ENCODE results near the gene DOCK10. TPM values are rescaled to one million over a fixed set of nuclear protein-coding genes. Genes with fewer than 3 reads are reported as not detected.

DOCK10 gene
- total RNA-seq, 2 experiments from 2014 or later = 40.8 to 68.2 TPM

DNA sequence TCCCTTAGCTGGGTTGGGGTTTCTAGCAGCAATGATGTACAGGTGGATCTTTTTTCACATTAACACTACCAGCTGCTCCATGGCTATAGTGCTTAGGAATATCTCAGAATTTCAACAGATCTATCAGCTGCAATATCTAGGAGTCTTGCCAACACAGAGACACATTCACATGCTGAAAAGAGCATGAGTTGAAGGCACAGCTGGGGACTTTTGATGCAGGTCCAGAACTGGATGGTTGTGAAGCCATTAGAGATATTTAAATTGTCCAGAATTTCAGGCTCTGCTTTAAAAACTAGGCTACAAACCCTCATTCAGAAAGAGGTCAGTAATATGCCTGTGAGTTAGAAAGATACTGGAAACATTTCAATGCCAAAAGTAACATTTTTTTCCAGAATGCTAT is 203.9 kb downstream of the DOCK10 start:
- POLR2A ChIA-PET = no interaction called here
- H3K4me2 ChIP-seq (ENCODE audit: low read length) = no peak overlapping the region
- no peak overlapping the region for H2AFZ ChIP-seq (ENCODE audit: low read length)
- CTCF ChIA-PET (ENCODE audit: unreplicated experiment) = no interaction called here
- H3K4me3 ChIP-seq (ENCODE audit: low read depth, low read length, poor library complexity, severe bottlenecking) = no peak overlapping the region
- no peak for TF ChIP-seq EZH2phosphoT487 (IDR thresholded peaks at IDR 0.05; ENCODE audit: borderline replicate concordance, low read depth, low read length)
- TF ChIP-seq, protein P1, sequence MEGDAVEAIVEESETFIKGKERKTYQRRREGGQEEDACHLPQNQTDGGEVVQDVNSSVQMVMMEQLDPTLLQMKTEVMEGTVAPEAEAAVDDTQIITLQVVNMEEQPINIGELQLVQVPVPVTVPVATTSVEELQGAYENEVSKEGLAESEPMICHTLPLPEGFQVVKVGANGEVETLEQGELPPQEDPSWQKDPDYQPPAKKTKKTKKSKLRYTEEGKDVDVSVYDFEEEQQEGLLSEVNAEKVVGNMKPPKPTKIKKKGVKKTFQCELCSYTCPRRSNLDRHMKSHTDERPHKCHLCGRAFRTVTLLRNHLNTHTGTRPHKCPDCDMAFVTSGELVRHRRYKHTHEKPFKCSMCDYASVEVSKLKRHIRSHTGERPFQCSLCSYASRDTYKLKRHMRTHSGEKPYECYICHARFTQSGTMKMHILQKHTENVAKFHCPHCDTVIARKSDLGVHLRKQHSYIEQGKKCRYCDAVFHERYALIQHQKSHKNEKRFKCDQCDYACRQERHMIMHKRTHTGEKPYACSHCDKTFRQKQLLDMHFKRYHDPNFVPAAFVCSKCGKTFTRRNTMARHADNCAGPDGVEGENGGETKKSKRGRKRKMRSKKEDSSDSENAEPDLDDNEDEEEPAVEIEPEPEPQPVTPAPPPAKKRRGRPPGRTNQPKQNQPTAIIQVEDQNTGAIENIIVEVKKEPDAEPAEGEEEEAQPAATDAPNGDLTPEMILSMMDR (conservative IDR thresholded peaks at IDR 0.05; ENCODE audit: low read length) = no peak
- no peaks in the 10 kb centered on the region for H3K4me1 ChIP-seq (ENCODE audit: insufficient read depth, low read length, poor library complexity, severe bottlenecking)
- intact Hi-C loops (cut with micrococcal nuclease; ENCODE audit: unreplicated experiment) = no loop called here
- H3K9me2 ChIP-seq (ENCODE audit: insufficient read depth, low read length) = no peaks in the 10 kb centered on the region
- H3K36me3 ChIP-seq (ENCODE audit: insufficient read depth, low read length) = peaks cover 86% of the 10 kb centered on the region
- H3K9me3 ChIP-seq (ENCODE audit: low read length) = peaks cover 8% of the 10 kb centered on the region; the same call in 1 of the 2 replicates
- no peaks in the 10 kb centered on the region for H4K20me1 ChIP-seq (ENCODE audit: insufficient read depth, low read length)
- BruUV-seq (replicated peaks) = no TSS peak
- no peaks in the 10 kb centered on the region for H3K79me2 ChIP-seq (ENCODE audit: insufficient read depth, low read depth, low read length)
- no peak for DNase-seq (ENCODE audit: low spot score)
- H3K27ac ChIP-seq (ENCODE audit: low read depth, low read length, poor library complexity, severe bottlenecking) = no peak overlapping the region

DNA sequence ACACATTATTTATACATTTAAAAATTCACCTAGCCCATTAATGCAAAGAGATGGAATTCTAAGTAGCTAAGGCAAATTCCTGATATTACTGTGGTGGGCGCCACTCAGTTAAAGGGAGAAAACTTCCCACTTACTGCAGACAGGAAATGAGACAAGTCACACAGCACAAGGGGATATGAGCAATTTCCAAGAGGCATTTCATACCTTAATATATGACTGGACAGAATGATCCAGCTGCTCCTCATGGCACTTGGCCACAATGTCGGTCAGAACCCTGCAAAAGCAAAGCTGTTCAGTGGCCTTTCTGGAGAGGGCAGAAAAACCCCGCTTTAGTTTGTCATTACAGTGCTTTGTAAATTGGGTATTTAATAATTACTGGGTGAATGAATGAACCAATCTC is 204.7 kb downstream of the DOCK10 start:
- Histone ChIP-seq H3K9me3 (ENCODE audit: low read length) (peaks cover 8% of the 10 kb centered on the region; the same call in 1 of the 2 replicates), H2AFZ (ENCODE audit: low read length) (no peak overlapping the region), H3K4me2 (ENCODE audit: low read length) (no peak overlapping the region), H3K4me3 (ENCODE audit: low read depth, low read length, poor library complexity, severe bottlenecking) (no peak overlapping the region), H3K9me2 (ENCODE audit: insufficient read depth, low read length) (no peaks in the 10 kb centered on the region), H3K4me1 (ENCODE audit: insufficient read depth, low read length, poor library complexity, severe bottlenecking) (no peaks in the 10 kb centered on the region), H3K36me3 (ENCODE audit: insufficient read depth, low read length) (peaks cover 86% of the 10 kb centered on the region), H3K79me2 (ENCODE audit: insufficient read depth, low read depth, low read length) (no peaks in the 10 kb centered on the region), H3K27ac (ENCODE audit: low read depth, low read length, poor library complexity, severe bottlenecking) (no peak overlapping the region), H4K20me1 (ENCODE audit: insufficient read depth, low read length) (no peaks in the 10 kb centered on the region)
- ChIA-PET CTCF (ENCODE audit: unreplicated experiment) (no interaction called here), POLR2A (no interaction called here)
- intact Hi-C loops (cut with micrococcal nuclease; ENCODE audit: unreplicated experiment) = no loop called here
- TF ChIP-seq, protein P1 (conservative IDR thresholded peaks at IDR 0.05; ENCODE audit: low read length) = no peak
- TF ChIP-seq EZH2phosphoT487 (IDR thresholded peaks at IDR 0.05; ENCODE audit: borderline replicate concordance, low read depth, low read length) = no peak
- BruUV-seq (replicated peaks) = no TSS peak
- DNase-seq (ENCODE audit: low spot score) = no peak

DNA sequence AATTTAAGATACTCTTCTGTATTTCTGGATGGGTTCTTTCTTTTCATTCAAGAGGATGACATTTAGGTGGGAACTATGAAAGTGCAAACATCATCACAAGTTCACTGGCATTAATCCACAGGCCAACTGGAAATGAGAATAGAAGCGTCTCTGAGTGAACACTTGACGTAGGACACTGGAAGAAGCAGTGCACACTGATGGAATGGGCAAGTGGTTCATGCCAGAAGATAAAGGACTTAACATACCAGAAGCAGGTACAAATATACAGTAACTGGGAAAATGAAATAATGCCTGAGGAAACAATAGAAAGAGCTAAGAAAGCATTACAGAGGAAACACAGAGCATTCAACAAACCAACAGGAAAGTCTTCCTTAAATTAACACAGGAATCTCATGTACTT is 205.2 kb downstream of the DOCK10 start:
- H3K79me2 ChIP-seq (ENCODE audit: insufficient read depth, low read depth, low read length) = no peaks in the 10 kb centered on the region
- DNase-seq (ENCODE audit: low spot score) = no peak
- no TSS peak for BruUV-seq (replicated peaks)
- intact Hi-C loops (cut with micrococcal nuclease; ENCODE audit: unreplicated experiment) = no loop called here
- no peak overlapping the region for H2AFZ ChIP-seq (ENCODE audit: low read length)
- TF ChIP-seq, protein P1 (conservative IDR thresholded peaks at IDR 0.05; ENCODE audit: low read length) = no peak
- H3K27ac ChIP-seq (ENCODE audit: low read depth, low read length, poor library complexity, severe bottlenecking) = no peak overlapping the region
- H3K9me2 ChIP-seq (ENCODE audit: insufficient read depth, low read length) = no peaks in the 10 kb centered on the region
- no peak overlapping the region for H3K4me3 ChIP-seq (ENCODE audit: low read depth, low read length, poor library complexity, severe bottlenecking)
- ChIA-PET POLR2A (interaction anchor here (0.6 kb wide), 1 partner anchor 308 kb away, joined by 3 read pairs; no protein-coding TSS in a partner anchor), CTCF (ENCODE audit: unreplicated experiment) (no interaction called here)
- H3K4me1 ChIP-seq (ENCODE audit: insufficient read depth, low read length, poor library complexity, severe bottlenecking) = no peaks in the 10 kb centered on the region
- peaks cover 8% of the 10 kb centered on the region; the same call in 1 of the 2 replicates for H3K9me3 ChIP-seq (ENCODE audit: low read length)
- no peak overlapping the region for H3K4me2 ChIP-seq (ENCODE audit: low read length)
- no peaks in the 10 kb centered on the region for H4K20me1 ChIP-seq (ENCODE audit: insufficient read depth, low read length)
- H3K36me3 ChIP-seq (ENCODE audit: insufficient read depth, low read length) = peaks cover 86% of the 10 kb centered on the region
